ENCODE measurements around the gene PLB1.

DNA sequence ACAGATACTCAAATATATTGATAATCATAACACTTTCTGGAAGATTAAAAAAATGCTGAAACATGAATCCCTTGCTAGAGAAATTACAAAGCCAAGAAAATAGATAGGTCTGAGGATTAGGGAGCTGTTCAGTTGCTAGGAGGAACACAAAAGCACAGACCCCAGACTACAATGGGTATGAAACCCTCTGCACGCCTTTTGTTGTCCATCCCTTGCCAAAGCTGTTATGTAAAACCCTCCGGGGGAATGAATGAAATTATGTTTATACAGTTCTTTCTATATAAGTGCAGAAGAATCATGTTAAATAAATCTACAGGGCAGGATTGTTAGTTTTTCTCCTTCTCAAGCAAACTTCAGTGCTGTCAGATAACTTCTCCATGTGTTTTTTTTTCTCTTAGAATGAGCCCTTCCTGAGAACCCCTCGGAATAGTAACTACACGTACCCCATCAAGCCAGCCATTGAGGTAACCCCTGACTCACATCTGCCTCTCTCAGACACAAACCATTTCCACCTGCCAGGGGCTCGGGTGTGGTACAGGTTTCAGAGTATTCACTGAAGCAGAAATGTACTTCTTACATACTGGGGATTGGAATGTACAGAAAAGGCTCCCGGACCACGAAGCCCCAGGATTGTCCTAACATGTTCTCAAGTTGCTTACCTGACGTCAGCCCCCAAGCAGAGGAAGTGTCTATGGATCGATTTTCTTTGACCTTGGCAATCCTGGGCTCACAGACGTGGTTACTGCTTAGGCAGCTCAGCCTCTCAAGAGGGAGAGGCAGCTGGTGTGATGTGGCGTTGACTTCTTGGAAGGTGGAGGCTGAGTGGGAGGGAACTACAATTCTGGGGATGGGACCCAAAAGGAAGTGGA is 118.0 kb downstream of the PLB1 start:
- TF ChIP-seq, protein P1, sequence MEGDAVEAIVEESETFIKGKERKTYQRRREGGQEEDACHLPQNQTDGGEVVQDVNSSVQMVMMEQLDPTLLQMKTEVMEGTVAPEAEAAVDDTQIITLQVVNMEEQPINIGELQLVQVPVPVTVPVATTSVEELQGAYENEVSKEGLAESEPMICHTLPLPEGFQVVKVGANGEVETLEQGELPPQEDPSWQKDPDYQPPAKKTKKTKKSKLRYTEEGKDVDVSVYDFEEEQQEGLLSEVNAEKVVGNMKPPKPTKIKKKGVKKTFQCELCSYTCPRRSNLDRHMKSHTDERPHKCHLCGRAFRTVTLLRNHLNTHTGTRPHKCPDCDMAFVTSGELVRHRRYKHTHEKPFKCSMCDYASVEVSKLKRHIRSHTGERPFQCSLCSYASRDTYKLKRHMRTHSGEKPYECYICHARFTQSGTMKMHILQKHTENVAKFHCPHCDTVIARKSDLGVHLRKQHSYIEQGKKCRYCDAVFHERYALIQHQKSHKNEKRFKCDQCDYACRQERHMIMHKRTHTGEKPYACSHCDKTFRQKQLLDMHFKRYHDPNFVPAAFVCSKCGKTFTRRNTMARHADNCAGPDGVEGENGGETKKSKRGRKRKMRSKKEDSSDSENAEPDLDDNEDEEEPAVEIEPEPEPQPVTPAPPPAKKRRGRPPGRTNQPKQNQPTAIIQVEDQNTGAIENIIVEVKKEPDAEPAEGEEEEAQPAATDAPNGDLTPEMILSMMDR (conservative IDR thresholded peaks at IDR 0.05; ENCODE audit: low read depth in 2 of 2) = no peak
- TF ChIP-seq REST (IDR thresholded peaks at IDR 0.05; ENCODE audit: unreplicated experiment) (no peak), POLR2AphosphoS5 (IDR thresholded peaks at IDR 0.05; ENCODE audit: low read depth) (no peak), EZH2 (IDR thresholded peaks at IDR 0.05; ENCODE audit: low read depth, unreplicated experiment) (no peak), EZH2phosphoT487 (IDR thresholded peaks at IDR 0.05; ENCODE audit: unreplicated experiment) (no peak), ZNF114 (CRISPR knock-in tag; IDR thresholded peaks at IDR 0.05) (no peak), CREB1 (CRISPR knock-in tag; IDR thresholded peaks at IDR 0.05; ENCODE audit: low read depth) (no peak), NANOG (IDR thresholded peaks at IDR 0.05; ENCODE audit: borderline replicate concordance) (no peak), JUNB (IDR thresholded peaks at IDR 0.05; ENCODE audit: unreplicated experiment) (no peak)
